ENCODE data around the gene LAMC3.
"Not testable (repeated sequence)": the region's sequence is repeated elsewhere in the genome, so short reads cannot be mapped to it uniquely, and the experiment has no call there.

The LAMC3 gene

DNA sequence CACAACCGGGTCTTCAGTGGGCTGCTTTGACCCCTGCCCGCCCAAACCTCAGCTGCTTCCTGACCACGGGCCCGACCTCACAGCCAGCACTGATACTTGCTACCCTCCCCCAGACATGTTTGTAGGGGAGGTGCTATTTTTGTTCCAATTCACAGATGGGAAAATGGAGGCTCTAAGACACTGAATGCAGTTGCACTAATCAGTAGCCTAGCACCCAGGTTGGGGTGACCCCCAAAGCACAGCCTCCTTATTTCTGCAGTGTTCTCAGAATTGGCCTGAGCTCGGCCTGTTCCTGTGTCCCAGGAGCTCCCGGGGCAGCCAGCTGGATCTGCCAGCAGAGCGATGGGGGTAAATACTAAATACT is 22.6 kb downstream of the LAMC3 start:
- Histone ChIP-seq H3K36me3 (no peaks in the 10 kb centered on the region), H3K4me3 (ENCODE audit: low read depth, low read length) (no peak overlapping the region), H3K9me3 (ENCODE audit: severe bottlenecking) (no peaks in the 10 kb centered on the region), H3K27ac (no peak overlapping the region), H3K27me3 (ENCODE audit: insufficient read depth, low read depth, severe bottlenecking) (no peaks in the 10 kb centered on the region)
- no peak for DNase-seq
- TF ChIP-seq, protein P1, sequence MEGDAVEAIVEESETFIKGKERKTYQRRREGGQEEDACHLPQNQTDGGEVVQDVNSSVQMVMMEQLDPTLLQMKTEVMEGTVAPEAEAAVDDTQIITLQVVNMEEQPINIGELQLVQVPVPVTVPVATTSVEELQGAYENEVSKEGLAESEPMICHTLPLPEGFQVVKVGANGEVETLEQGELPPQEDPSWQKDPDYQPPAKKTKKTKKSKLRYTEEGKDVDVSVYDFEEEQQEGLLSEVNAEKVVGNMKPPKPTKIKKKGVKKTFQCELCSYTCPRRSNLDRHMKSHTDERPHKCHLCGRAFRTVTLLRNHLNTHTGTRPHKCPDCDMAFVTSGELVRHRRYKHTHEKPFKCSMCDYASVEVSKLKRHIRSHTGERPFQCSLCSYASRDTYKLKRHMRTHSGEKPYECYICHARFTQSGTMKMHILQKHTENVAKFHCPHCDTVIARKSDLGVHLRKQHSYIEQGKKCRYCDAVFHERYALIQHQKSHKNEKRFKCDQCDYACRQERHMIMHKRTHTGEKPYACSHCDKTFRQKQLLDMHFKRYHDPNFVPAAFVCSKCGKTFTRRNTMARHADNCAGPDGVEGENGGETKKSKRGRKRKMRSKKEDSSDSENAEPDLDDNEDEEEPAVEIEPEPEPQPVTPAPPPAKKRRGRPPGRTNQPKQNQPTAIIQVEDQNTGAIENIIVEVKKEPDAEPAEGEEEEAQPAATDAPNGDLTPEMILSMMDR (IDR thresholded peaks at IDR 0.05; ENCODE audit: low read depth, low read length): no peak

DNA sequence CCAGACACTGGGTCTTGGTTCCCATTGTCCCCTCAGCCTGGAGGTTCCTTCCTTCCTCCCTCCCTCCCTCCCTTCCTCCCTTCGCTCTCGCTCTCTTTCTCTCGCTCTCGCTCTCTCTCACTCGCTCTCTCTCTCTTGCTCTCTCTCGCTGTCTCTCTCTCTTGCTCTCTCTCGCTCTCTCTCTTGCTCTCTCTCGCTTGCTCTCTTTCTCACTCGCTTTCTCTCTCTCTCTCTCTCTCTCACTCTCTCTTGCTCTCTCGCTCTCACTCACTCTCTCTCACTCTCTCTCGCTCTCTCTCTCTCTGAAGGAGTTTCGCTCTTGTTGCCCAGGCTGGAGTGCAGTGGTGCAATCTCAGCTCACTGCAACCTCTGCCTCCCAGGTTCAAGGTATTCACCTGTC is 23.4 kb downstream of the LAMC3 start:
- Histone ChIP-seq H3K27me3 (ENCODE audit: insufficient read depth, low read depth, severe bottlenecking) (no peaks in the 10 kb centered on the region), H3K36me3 (no peaks in the 10 kb centered on the region), H3K9me3 (ENCODE audit: severe bottlenecking) (no peaks in the 10 kb centered on the region), H3K27ac (no peak overlapping the region), H3K4me3 (ENCODE audit: low read depth, low read length) (no peak overlapping the region)
- TF ChIP-seq, protein P1 (IDR thresholded peaks at IDR 0.05; ENCODE audit: low read depth, low read length): no peak
- no peak for DNase-seq

DNA sequence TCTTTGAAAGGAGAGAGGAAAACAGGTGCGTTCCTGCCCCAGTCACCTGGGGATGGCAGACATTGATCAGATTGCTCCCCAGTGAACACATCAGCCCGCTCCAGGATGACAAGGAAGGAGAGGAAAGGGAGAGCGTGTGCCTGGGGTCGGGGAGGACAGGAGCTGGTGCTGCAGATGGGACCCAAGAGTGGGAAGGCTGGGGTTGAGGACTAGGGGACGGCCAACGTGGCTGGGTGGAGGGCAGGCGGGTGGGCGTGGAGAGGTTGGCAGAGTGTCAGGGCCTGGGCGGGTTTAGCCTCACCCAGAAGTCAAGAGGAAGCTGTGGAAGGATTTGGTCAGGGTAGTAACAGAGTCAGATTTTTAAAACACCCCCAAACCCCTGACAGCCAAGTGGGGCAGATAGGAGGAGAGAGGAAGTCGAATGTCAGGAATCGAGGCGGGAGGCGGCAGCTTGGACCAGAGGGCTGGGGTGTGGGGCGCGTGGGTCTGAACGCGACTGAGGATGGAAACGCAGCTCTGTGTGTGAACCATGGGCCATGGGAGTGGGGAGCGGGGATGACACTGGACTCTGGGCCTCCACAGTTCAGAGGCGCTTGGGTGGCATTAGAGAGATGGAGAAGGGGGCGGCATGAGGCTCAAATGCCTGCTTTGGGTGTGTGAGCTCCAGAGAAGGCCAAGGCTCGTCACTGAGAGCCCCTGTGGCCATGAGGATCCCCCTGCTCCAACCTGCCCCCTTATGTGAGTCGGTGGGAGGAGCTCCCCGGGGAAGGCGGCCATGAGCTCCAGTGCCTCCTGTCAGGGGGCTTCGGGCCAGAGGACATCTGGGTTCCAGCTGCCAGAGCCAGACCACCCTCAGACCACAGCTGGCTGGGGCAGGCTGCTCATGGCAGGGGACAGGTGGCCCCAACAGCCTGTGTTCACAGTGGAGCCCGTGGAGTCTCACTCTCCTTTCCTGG is 24.6 kb downstream of the LAMC3 start:
- Histone ChIP-seq H3K27me3 (ENCODE audit: insufficient read depth, low read depth, severe bottlenecking) (no peaks in the 10 kb centered on the region), H3K4me3 (ENCODE audit: low read depth, low read length) (no peak overlapping the region), H3K36me3 (no peaks in the 10 kb centered on the region), H3K27ac (no peak overlapping the region), H3K9me3 (ENCODE audit: severe bottlenecking) (no peaks in the 10 kb centered on the region)
- TF ChIP-seq, protein P1 (IDR thresholded peaks at IDR 0.05; ENCODE audit: low read depth, low read length): no peak
- no peak for DNase-seq

DNA sequence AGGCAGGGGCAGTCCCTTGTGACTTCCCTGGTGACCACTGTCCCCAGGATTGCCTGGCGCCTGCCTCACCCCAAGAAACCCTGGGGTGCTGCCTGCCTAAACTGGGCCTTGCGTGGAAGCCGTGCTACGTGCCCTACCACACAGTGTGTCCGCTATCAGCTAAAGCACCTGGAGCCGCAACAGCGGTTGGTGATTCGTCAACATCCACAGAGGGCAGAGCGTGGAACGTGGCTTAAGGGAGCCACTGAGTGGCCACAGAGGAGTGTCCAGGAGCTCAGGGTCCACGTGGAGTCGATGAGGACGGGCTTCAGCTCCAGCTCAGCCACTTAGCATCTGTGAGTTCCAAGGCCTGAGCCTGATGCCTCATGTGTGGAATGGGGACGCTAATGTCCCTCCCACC is 25.3 kb downstream of the LAMC3 start:
- no peak overlapping the region for H3K4me3 ChIP-seq (ENCODE audit: low read depth, low read length)
- no peaks in the 10 kb centered on the region for H3K36me3 ChIP-seq
- DNase-seq: no peak

DNA sequence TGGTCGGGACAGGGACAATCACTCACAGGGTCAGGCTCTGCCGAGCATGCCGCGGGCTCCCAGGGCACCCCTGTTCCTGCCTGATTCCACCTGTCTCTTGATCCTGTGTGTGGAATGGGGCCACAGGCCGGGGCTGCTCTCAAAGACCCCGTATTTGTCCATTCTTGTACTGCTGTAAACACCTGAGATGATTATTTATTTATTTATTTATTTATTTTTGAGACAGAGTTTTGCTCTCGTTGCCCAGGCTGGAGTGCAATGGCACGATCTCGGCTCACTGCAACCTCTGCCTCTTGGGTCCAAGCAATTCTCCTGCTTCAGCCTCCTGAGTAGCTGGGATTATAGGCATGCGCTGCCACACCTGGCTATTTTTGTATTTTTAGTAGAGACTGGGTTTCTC is 25.8 kb downstream of the LAMC3 start:
- not testable (repeated sequence) for H3K9me3 ChIP-seq (ENCODE audit: severe bottlenecking); H3K4me3 ChIP-seq (ENCODE audit: low read depth, low read length); H3K27me3 ChIP-seq (ENCODE audit: insufficient read depth, low read depth, severe bottlenecking); DNase-seq; H3K36me3 ChIP-seq; H3K27ac ChIP-seq

More for the DNA sequence above, 25.3 kb downstream of the LAMC3 start:
- H3K9me3 ChIP-seq (ENCODE audit: severe bottlenecking): no peaks in the 10 kb centered on the region
- H3K27ac ChIP-seq: no peak overlapping the region
- TF ChIP-seq, protein P1 (IDR thresholded peaks at IDR 0.05; ENCODE audit: low read depth, low read length): no peak
- H3K27me3 ChIP-seq (ENCODE audit: insufficient read depth, low read depth, severe bottlenecking): no peaks in the 10 kb centered on the region

DNA sequence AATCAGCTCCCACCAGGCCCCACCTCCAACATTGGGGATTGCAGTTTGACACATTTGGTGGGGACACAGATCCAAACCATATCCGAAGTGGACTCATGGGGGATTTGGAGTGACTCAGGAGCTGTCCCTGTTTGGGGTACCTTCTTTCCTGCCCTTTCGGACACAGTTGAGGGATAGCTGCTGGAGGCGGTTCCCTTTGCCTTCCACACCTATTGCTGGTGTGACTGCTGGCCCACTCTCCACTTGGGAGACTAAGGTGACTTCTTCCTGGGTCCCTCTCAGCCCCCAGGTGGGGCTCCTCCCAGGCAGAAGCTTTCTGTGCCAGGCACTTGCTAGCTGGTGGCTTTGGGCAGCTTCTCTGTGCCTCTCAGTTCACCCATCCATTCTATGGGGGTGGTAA is 26.6 kb downstream of the LAMC3 start:
- Histone ChIP-seq H3K9me3 (ENCODE audit: severe bottlenecking) (no peaks in the 10 kb centered on the region), H3K4me3 (ENCODE audit: low read depth, low read length) (no peak overlapping the region), H3K27ac (no peak overlapping the region), H3K36me3 (no peaks in the 10 kb centered on the region), H3K27me3 (ENCODE audit: insufficient read depth, low read depth, severe bottlenecking) (no peaks in the 10 kb centered on the region)
- TF ChIP-seq, protein P1 (IDR thresholded peaks at IDR 0.05; ENCODE audit: low read depth, low read length): no peak
- DNase-seq: no peak

Data from WERI-Rb-1 (cell line).